KMS-11 (cell line): ENCODE results near the gene HHIPL1.

Experiments used
- H2AFZ ChIP-seq: fragments of 200-600 bp; sonication (generic); 2 replicates; pipeline ENCODE4 v1.6.1; 2016; ENCODE audit warnings: antibody characterized with exemption, mixed run types, low read depth
- H3K27ac ChIP-seq: fragments of 200-600 bp; sonication (generic); 2 replicates; pipeline ENCODE4 v1.6.1; 2016; ENCODE audit warnings: mild to moderate bottlenecking, mixed run types
- H3K27me3 ChIP-seq: fragments of 200-600 bp; sonication (generic); 2 replicates; pipeline ENCODE4 v1.6.1; 2017; ENCODE audit warnings: mild to moderate bottlenecking, low read depth, mixed run types, moderate library complexity; ENCODE audit not compliant: insufficient read depth
- H3K36me3 ChIP-seq: fragments of 200-600 bp; sonication (generic); 2 replicates; pipeline ENCODE4 v1.6.1; 2017; ENCODE audit warnings: mild to moderate bottlenecking, mixed run types; ENCODE audit not compliant: insufficient read depth
- H3K4me1 ChIP-seq: fragments of 200-600 bp; sonication (generic); 2 replicates; pipeline ENCODE4 v1.6.1; 2016; ENCODE audit warnings: mild to moderate bottlenecking, low read depth, mixed run types; ENCODE audit not compliant: poor library complexity, severe bottlenecking
- H3K4me2 ChIP-seq: fragments of 200-600 bp; sonication (generic); 2 replicates; pipeline ENCODE4 v1.7.0; 2016; ENCODE audit warnings: mild to moderate bottlenecking, mixed run types
- H3K4me3 ChIP-seq: fragments of 200-600 bp; sonication (generic); IDR thresholded peaks from 2 replicates; pipeline ENCODE4 v1.6.1; 2017; ENCODE audit warnings: low read depth, low read length, mixed read lengths; ENCODE audit not compliant: insufficient read depth
- H3K79me2 ChIP-seq: fragments of 200-600 bp; sonication (generic); 2 replicates; pipeline ENCODE4 v1.6.1; 2016; ENCODE audit warnings: low read depth, mixed run types; ENCODE audit not compliant: insufficient read depth
- H3K9ac ChIP-seq: fragments of 200-600 bp; sonication (generic); 2 replicates; pipeline ENCODE4 v1.6.1; 2016; ENCODE audit warnings: mild to moderate bottlenecking, mixed run types
- H4K20me1 ChIP-seq: fragments of 200-600 bp; sonication (generic); 2 replicates; pipeline ENCODE4 v1.6.1; 2016; ENCODE audit warnings: mild to moderate bottlenecking, mixed run types; ENCODE audit not compliant: insufficient read depth
- TF ChIP-seq, protein P1 (sequence below): fragments of 200-600 bp; sonication (generic); conservative IDR thresholded peaks from 2 replicates; pipeline ENCODE4 v1.6.1; 2017; ENCODE audit warnings: low read depth, mild to moderate bottlenecking, antibody characterized with exemption, low read length, moderate library complexity, mixed read lengths

The HHIPL1 gene

DNA sequence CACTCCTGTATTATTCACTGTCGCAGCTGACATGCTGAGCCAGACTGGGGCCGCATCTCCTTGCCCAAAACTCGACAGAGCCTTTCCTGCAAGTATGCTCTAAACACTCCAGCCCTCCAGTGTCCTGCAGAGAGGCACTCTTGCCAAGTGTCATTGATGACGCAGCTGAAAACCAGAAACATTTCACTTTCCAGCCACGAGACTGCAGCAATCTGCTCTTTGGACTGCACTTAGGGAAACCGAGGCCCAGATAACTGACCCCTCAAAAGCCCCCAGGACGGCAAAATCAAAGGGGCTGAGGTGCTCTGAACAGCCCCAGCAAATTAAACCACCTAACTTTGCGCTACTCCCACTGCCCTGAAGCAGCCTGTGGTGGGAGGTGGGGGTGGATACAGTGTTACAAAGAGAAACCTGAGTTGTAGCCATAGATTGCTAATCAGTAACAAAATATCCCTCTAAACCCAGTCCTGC is 43.5 kb upstream of the HHIPL1 start:
- Histone ChIP-seq H4K20me1 (no peaks in the 10 kb centered on the region), H3K4me3 (no peak overlapping the region), H3K4me1 (peaks cover 38% of the 10 kb centered on the region), H3K4me2 (peak overlapping the region; percentile 78), H3K9ac (no peak overlapping the region), H3K36me3 (no peaks in the 10 kb centered on the region), H3K79me2 (peaks cover 20% of the 10 kb centered on the region; the same call in 1 of the 2 replicates), H2AFZ (no peak overlapping the region), H3K27ac (peak overlapping the region; percentile 30; the same call in 1 of the 2 replicates), H3K27me3 (no peaks in the 10 kb centered on the region)
- TF ChIP-seq, protein P1, sequence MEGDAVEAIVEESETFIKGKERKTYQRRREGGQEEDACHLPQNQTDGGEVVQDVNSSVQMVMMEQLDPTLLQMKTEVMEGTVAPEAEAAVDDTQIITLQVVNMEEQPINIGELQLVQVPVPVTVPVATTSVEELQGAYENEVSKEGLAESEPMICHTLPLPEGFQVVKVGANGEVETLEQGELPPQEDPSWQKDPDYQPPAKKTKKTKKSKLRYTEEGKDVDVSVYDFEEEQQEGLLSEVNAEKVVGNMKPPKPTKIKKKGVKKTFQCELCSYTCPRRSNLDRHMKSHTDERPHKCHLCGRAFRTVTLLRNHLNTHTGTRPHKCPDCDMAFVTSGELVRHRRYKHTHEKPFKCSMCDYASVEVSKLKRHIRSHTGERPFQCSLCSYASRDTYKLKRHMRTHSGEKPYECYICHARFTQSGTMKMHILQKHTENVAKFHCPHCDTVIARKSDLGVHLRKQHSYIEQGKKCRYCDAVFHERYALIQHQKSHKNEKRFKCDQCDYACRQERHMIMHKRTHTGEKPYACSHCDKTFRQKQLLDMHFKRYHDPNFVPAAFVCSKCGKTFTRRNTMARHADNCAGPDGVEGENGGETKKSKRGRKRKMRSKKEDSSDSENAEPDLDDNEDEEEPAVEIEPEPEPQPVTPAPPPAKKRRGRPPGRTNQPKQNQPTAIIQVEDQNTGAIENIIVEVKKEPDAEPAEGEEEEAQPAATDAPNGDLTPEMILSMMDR = no peak

DNA sequence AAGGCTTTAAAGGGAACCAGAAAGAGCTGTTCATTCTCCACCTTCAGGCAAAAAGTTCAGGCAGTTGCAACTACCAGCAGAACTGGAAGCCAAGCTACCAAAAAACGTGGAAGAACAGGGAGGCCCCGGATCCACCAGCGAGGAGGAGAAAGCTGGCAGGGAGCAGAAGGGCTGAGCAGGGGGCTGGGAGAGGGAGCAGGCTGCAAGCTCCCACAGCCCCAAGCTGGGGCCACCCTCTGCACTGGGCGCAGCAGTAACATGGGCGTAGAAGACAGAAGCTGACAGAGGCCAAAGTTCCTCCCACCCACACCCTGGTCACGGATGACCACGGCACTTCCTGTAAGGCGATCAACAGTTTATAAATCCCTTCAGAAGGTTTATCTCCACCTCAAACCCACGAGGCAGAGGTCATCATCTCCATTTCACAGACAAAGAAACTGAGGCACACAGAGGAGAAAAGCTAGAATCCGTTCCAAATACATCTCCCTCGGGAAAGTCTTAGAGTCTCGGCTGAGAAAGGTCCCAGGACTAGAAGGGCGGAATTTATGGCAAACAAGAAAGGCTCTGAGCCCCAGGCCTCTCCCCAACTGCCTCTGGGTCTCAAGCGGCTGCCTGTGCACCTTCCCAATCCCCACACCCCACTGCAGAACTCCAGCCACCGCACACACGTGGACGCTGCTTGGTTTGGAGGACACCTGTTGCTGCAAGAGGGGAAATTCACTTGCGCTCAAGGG is 42.7 kb upstream of the HHIPL1 start:
- H3K36me3 ChIP-seq = no peaks in the 10 kb centered on the region
- TF ChIP-seq, protein P1 = no peak
- H3K4me2 ChIP-seq = peak overlapping the region; percentile 78; the same call in 1 of the 2 replicates
- H3K9ac ChIP-seq = no peak overlapping the region
- peaks cover 20% of the 10 kb centered on the region; the same call in 1 of the 2 replicates for H3K79me2 ChIP-seq
- peaks cover 41% of the 10 kb centered on the region for H3K4me1 ChIP-seq
- H4K20me1 ChIP-seq = no peaks in the 10 kb centered on the region
- H2AFZ ChIP-seq = no peak overlapping the region
- no peaks in the 10 kb centered on the region for H3K27me3 ChIP-seq
- H3K27ac ChIP-seq = no peak overlapping the region; the same call in 1 of the 2 replicates
- H3K4me3 ChIP-seq = no peak overlapping the region

DNA sequence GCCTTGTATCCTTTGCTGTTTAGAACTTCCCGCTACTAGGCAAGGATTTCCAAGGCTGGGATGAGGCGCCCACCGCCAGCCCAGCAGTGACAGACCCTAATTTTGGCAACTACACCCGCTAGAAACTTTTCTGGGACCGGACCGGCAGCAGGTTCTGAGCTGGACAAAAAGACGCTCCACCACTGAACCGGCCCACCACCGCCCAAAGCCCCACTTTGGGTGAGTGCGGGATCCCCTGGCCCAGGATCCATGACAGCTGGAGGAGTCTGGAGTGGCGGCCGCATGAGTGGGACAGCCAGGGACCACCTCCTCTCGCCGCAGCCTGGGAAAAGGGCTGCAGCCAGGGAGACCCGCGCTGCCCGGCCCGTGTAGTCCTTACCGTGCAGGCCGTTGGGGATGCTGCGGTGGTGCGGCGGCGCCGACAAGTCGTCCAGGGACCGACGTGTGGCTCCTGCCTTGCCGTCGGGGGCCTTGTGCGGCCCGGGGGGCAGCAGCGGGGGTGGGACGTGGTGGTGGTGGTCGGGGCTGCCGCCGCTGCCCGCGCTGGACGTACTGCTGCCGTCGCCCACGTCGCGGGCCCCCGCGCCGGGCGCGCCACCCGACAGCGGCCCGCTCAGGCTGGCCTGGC is 42.0 kb upstream of the HHIPL1 start:
- H4K20me1 ChIP-seq = no peaks in the 10 kb centered on the region
- H3K79me2 ChIP-seq = peaks cover 16% of the 10 kb centered on the region; the same call in 1 of the 2 replicates
- TF ChIP-seq, protein P1 = no peak
- H3K4me3 ChIP-seq = no peak overlapping the region
- peaks cover 41% of the 10 kb centered on the region for H3K4me1 ChIP-seq
- H3K27ac ChIP-seq = no peak overlapping the region
- peak overlapping the region; percentile 78; the same call in 1 of the 2 replicates for H3K4me2 ChIP-seq
- no peak overlapping the region for H3K9ac ChIP-seq
- no peaks in the 10 kb centered on the region for H3K36me3 ChIP-seq
- no peak overlapping the region for H2AFZ ChIP-seq
- no peaks in the 10 kb centered on the region for H3K27me3 ChIP-seq

DNA sequence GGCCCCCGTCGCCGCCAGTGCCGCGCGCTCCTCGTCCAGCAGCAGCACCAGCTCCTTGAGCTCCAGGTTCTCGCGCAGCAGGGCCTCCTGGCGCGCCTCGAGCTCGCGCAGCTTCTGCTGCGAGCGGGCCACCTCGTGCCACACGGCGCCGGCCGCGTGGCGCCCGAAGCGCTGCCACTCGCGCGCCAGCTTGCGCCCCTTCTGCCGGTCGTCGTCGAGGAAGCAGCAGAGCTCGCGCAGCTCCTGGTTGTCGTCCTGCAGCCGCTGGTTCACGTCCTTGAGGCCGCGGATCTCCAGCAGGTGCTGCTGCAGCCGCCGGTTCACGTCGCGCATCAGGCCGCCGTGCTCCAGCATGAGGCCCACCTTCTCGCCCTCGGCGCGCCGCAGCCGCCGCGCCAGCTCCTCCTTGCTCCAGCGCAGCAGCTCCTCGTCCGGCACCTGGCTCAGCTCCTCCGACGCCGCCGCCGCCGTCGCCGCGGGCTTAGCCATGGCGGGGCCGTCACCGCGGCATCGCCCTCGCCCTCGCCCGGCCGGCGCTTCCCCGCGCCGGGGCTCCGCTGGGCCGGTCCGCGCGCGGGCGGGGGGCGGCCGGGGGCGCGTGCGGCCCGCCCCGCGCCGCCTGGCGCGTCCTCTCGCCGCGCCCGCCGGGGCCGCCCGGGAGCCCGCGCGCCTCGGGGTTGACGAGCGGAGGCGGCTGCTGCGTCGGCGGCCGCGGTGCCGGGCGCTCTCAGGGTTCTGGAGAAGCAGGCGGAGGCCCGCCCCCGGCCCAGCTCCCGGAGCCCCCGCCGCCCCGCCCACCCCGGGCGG is 41.3 kb upstream of the HHIPL1 start, which contains the start of gene CCDC85C:
CCDC85C (minus strand) TSS at position 737 of the 807 bp plus-strand sequence; CDS start at position 489, 248 bp downstream.
- Histone ChIP-seq H3K27me3 (no peaks in the 10 kb centered on the region), H3K4me1 (peaks cover 41% of the 10 kb centered on the region), H4K20me1 (no peaks in the 10 kb centered on the region), H3K9ac (peak within 1 kb of the TSS; percentile 90), H3K27ac (peak within 1 kb of the TSS; percentile 84), H3K4me3 (no peak within 1 kb of the TSS), H3K36me3 (no peaks in the 10 kb centered on the region), H2AFZ (peak within 1 kb of the TSS; percentile 98), H3K79me2 (peaks cover 13% of the 10 kb centered on the region; the same call in 1 of the 2 replicates), H3K4me2 (peak within 1 kb of the TSS; percentile 60)
- TF ChIP-seq, protein P1 = no peak
